ENCODE data around the gene WFS1.

- no peak for TF ChIP-seq JUND (IDR thresholded peaks at IDR 0.05)
- peak; percentile 23 to 83 (median 78); a peak in 5 of 6 replicates for TF ChIP-seq CTCF (IDR thresholded peaks at IDR 0.05 in 2 of 3, conservative IDR thresholded peaks at IDR 0.05 in 1 of 3; ENCODE audit: borderline replicate concordance in 1 of 3, insufficient read depth in 1 of 3, low read depth in 2 of 3, low read length in 2 of 3)
- peak; percentile 26; the same call in 1 of the 2 replicates for TF ChIP-seq RAD21 (IDR thresholded peaks at IDR 0.05; ENCODE audit: low read depth)
- TF ChIP-seq EZH2 (IDR thresholded peaks at IDR 0.05), result no peak
- TF ChIP-seq EZH2phosphoT487 (IDR thresholded peaks at IDR 0.05; ENCODE audit: borderline replicate concordance), result no peak
- no peak for TF ChIP-seq REST (IDR thresholded peaks at IDR 0.05; ENCODE audit: low read depth)
- TF ChIP-seq EGR1 (IDR thresholded peaks at IDR 0.05; ENCODE audit: low read depth), result no peak
- no peak for TF ChIP-seq TCF7L2 (IDR thresholded peaks at IDR 0.05; ENCODE audit: borderline replicate concordance, extremely low read depth, insufficient read depth, insufficient read length)
- TF ChIP-seq SRF (IDR thresholded peaks at IDR 0.05; ENCODE audit: low read depth), result no peak
- no peak for TF ChIP-seq ZNF274 (IDR thresholded peaks at IDR 0.05; ENCODE audit: low read depth, low read length)
- no peak for TF ChIP-seq POLR2AphosphoS5 (IDR thresholded peaks at IDR 0.05; ENCODE audit: low read depth, low read length)
- TF ChIP-seq YY1 (IDR thresholded peaks at IDR 0.05; ENCODE audit: extremely low read depth, insufficient replicate concordance, low read depth, low read length), result no peak
Measured at GRCh38 chr4:6333301-6334202, 63.9 kb downstream of the WFS1 start.

All from HCT116 (cell line).